Heart left ventricle (tissue), 16 donors: ENCODE data around the gene ZNF579. TPM values are rescaled to one million over a fixed set of nuclear protein-coding genes. Genes with fewer than 3 reads are reported as not detected.

ENCODE experiments used
- ATAC-seq, 4 donors: fragments of 200-7000 bp; cut with Tn5 transposase; one replicate each; pipeline ENCODE4 v1.9.1; 2020 to 2022; ENCODE audit warnings: moderate library complexity in 4 of 4, mild to moderate bottlenecking in 3 of 4, moderate number of reproducible peaks in 1 of 4
- DNase-seq, 5 donors: peaks; one replicate each; pipeline ENCODE4 v3.0.0-alpha.2; 2020
- H3K27ac ChIP-seq, 12 donors: fragments of 200-600 bp; sonication (generic) in 4 of 12; one replicate each; pipeline versions ENCODE4 v1.5.0 to v1.8.0; 2016 to 2022; ENCODE audit warnings: mild to moderate bottlenecking in 2 of 12
- H3K27me3 ChIP-seq, 9 donors: fragments of 200-600 bp; sonication (generic) in 2 of 9; one replicate each; pipeline versions ENCODE4 v1.5.1 to v1.8.0; 2016 to 2022; ENCODE audit warnings: mild to moderate bottlenecking in 3 of 9
- H3K36me3 ChIP-seq, 9 donors: fragments of 200-600 bp; sonication (generic) in 2 of 9; one replicate each; pipeline versions ENCODE4 v1.5.0 to v1.8.0; 2018 to 2022; ENCODE audit warnings: mild to moderate bottlenecking in 2 of 9
- H3K4me1 ChIP-seq, 12 donors: fragments of 200-600 bp; sonication (generic) in 4 of 12; one replicate each; pipeline versions ENCODE4 v1.5.0 to v1.8.0; 2016 to 2022; ENCODE audit warnings: mild to moderate bottlenecking in 3 of 12
- H3K4me3 ChIP-seq, 12 donors: fragments of 200-600 bp; sonication (generic) in 4 of 12; one replicate each; pipeline versions ENCODE4 v1.5.0 to v1.8.0; 2017 to 2022; ENCODE audit warnings: mild to moderate bottlenecking in 9 of 12, moderate library complexity in 4 of 12
- H3K9me3 ChIP-seq, 12 donors: fragments of 200-600 bp; sonication (generic) in 4 of 12; one replicate each; pipeline versions ENCODE4 v1.5.0 to v1.8.0; 2016 to 2022; ENCODE audit warnings: mild to moderate bottlenecking in 1 of 12
- CTCF ChIP-seq, 12 donors: fragments of 200-600 bp; sonication (generic) in 4 of 12; IDR thresholded peaks; one replicate each; pipeline versions ENCODE4 v1.5.0 to v1.8.0; 2018 to 2022; ENCODE audit warnings: antibody characterized with exemption in 12 of 12, mild to moderate bottlenecking in 5 of 12
- POLR2A ChIP-seq, 2 donors: fragments of 450-650 bp; IDR thresholded peaks; one replicate each; pipeline ENCODE4 v1.6.1; 2017; ENCODE audit warnings: antibody characterized with exemption in 2 of 2, mild to moderate bottlenecking in 2 of 2, moderate library complexity in 2 of 2
- WGBS, 4 donors: extraction: QIAGEN DNeasy Blood & Tissue Kit in 2 of 4; methylation state at CpG; one replicate each; pipeline versions ENCODE4 v1.1.5 to v1.1.7; 2013 to 2018; 5-methylcytosine and 5-hydroxymethylcytosine counted together
- intact Hi-C, 10 donors: fragments of 100-400 bp; cut with DNase I; formaldehyde crosslinking; loops; one replicate each; pipeline versions ENCODE4 v1.11.1 to v1.14.2; 2022
- polyA plus RNA-seq, 2 donors: library from polyadenylated mRNA; stranded (reverse); fragments of 200-250 nt; gene quantifications; one replicate each; pipeline ENCODE4 v1.2.3, GENCODE V29; 2013
- total RNA-seq, 9 donors: library from RNA; depleted of rRNA in 2 of 9; stranded (reverse); fragments of >200 nt in 2 of 9; fragmentation: NEBNext Ultra II Directional in 3 of 9; extraction: Animal tissue kit (Norgen Biotek cat#: 25700) in 3 of 9; gene quantifications; one replicate each; pipeline versions ENCODE4 v1.1.0 to v1.2.4, GENCODE V29; 2016 to 2023
- donor health status: ischemic (EF 13 %, LVEDD 7.1; RV severe dilation, severe dysfunction).
- donor health status: healthy with polysubstance abuse.
- donor health status: DM: no; HTN: yes; CAD: no.
- donor health status: DM: no; HTN: no; CAD: no.
- donor health status: ischemic (EF 25% LVEDD 6.9; RV normal size, moderate dysfunction).
- donor health status: ischemic (EF 25% LVEDD 5.7; RV mildly dilated, moderate dysfunction).
- donor health status: healthy.
- donor health status: DM: yes; HTN: yes; CAD: no.
- donor health status: ischemic (EF 35%, LVEDD 5.7; RV mildly dilated, moderate dysfunction).
- donor health status: nonischemic (EF 11% LVEDD 7.7; RV severe dilation, severe dysfunction).
- donor health status: DM: yes; HTN: yes; CAD: no.
- donor health status: PGD.
- donor health status: ischemic (EF 29% LVEDD 5.4; RV normal size, mild dysfunction).
- donor health status: nonischemic (EF 23%, LVEDD 6.1; RV moderate dilation, normal function).

The ZNF579 gene
- total and polyA plus RNA-seq, 11 donors, result 5.4 to 13.9 (median 9.8) TPM

GRCh38 chr19:55600662-55601028 lies 20.0 kb upstream of the ZNF579 start:
- no peaks in the 10 kb centered on the region for H3K9me3 ChIP-seq
- H3K4me1 ChIP-seq, result peaks cover 3 to 30% (median 17%) of the 10 kb centered on the region in 12 donors
- H3K4me3 ChIP-seq, result peak overlapping the region; percentile 62 to 99 (median 86)
- H3K36me3 ChIP-seq, result peaks cover 0 to 27% (median 19%) of the 10 kb centered on the region in 9 donors
- DNase-seq, result no peak
- WGBS, 4 donors, result 6 to 10% (median 8%) methylated on average over 8 to 15 of the region's 15 CpGs
- peak overlapping the region; percentile 92 to 100 (median 99) for H3K27ac ChIP-seq
- intact Hi-C loops, result loop anchor here in 1 of 10 donors (10.0 kb wide), 2 partner anchors 316 to 456 kb away; partner anchors contain the start of genes BRSK1, HSPBP1 and TNNT1
- TF ChIP-seq POLR2A (IDR thresholded peaks at IDR 0.05) (no peak), CTCF (IDR thresholded peaks at IDR 0.05) (no peak)
- no peaks in the 10 kb centered on the region for H3K27me3 ChIP-seq
- ATAC-seq, result no peak

GRCh38 chr19:55599842-55600661 lies 19.4 kb upstream of the ZNF579 start, which contains the start of gene ZNF524:
ZNF524 (plus strand) TSS chr19:55600288; CDS start chr19:55602113, 1,825 bp downstream.
- peaks cover 3 to 30% (median 17%) of the 10 kb centered on the region in 12 donors for H3K4me1 ChIP-seq
- WGBS, 4 donors, result 0 to 1% (median 0%) methylated on average over 27 to 97 of the region's 97 CpGs
- peak; percentile 63 to 74 (median 66) for ATAC-seq
- TF ChIP-seq CTCF (IDR thresholded peaks at IDR 0.05), result no peak
- no peak for TF ChIP-seq POLR2A (IDR thresholded peaks at IDR 0.05)
- H3K27ac ChIP-seq, result peak within 1 kb of the TSS; percentile 92 to 100 (median 99)
- peaks cover 0 to 33% (median 25%) of the 10 kb centered on the region in 9 donors for H3K36me3 ChIP-seq
- H3K4me3 ChIP-seq, result peak within 1 kb of the TSS; percentile 62 to 99 (median 86)
- intact Hi-C loops, result loop anchor here in 5 of 10 donors (2.0 to 10.0 kb wide), 7 partner anchors 32 to 455 kb away; partner anchors contain the start of genes SBK3 (in 2 of the 5), BRSK1 (in 1 of the 5), HSPBP1 (in 1 of the 5) and TNNT1 (in 1 of the 5)
- peak; percentile 89 to 93 (median 90) for DNase-seq
- H3K9me3 ChIP-seq, result no peaks in the 10 kb centered on the region
- no peaks in the 10 kb centered on the region for H3K27me3 ChIP-seq

GRCh38 chr19:55599468-55599841 lies 18.8 kb upstream of the ZNF579 start, which contains the start of gene FIZ1:
FIZ1 (minus strand) TSS chr19:55599517; CDS start chr19:55597865, 1,652 bp downstream.
- peaks cover 0 to 38% (median 29%) of the 10 kb centered on the region in 9 donors for H3K36me3 ChIP-seq
- ATAC-seq (peak; percentile 87 to 96 (median 94)), DNase-seq (peak; percentile 98 to 99 (median 99))
- H3K9me3 ChIP-seq, result no peaks in the 10 kb centered on the region
- H3K27ac ChIP-seq, result peak within 1 kb of the TSS; percentile 92 to 100 (median 99)
- no peaks in the 10 kb centered on the region for H3K27me3 ChIP-seq
- TF ChIP-seq CTCF (IDR thresholded peaks at IDR 0.05), result no peak
- TF ChIP-seq POLR2A (IDR thresholded peaks at IDR 0.05), result no peak
- peaks cover 0 to 25% (median 12%) of the 10 kb centered on the region in 12 donors for H3K4me1 ChIP-seq
- H3K4me3 ChIP-seq, result peak within 1 kb of the TSS; percentile 62 to 99 (median 86)
- 0 to 1% (median 0%) methylated on average over 23 of the region's 23 CpGs for WGBS, 4 donors
- intact Hi-C loops, result loop anchor here in 5 of 10 donors (2.0 to 10.0 kb wide), 5 partner anchors 33 to 85 kb away; partner anchors contain the start of gene SBK3 (in 2 of the 5)
